CD14-positive monocyte (primary cell): ENCODE results near the gene APC2. TPM values are rescaled to one million over a fixed set of nuclear protein-coding genes. Genes with fewer than 3 reads are reported as not detected.

Experiments
- DNase-seq, 3 donors: peaks; one replicate each; pipeline ENCODE4 v3.0.0-alpha.2; 2011 to 2022
- H2AFZ ChIP-seq: 2 replicates; pipeline ENCODE4 v1.6.0; 2012; ENCODE audit warnings: mild to moderate bottlenecking, low read depth, low read length, inconsistent platforms; ENCODE audit not compliant: insufficient read depth, poor library complexity, severe bottlenecking
- H3K27ac ChIP-seq, 2 donors: 1 replicate in 1 of 2; 2 replicates in 1 of 2; pipeline ENCODE4 v1.5.1; 2012 to 2013; ENCODE audit warnings: low read length in 2 of 2, control low read depth in 1 of 2, inconsistent platforms in 1 of 2, low read depth in 1 of 2, mild to moderate bottlenecking in 1 of 2
- H3K27me3 ChIP-seq, 2 donors: one replicate each; pipeline versions ENCODE4 v1.6.0 to v1.6.1; 2011 to 2013; ENCODE audit warnings: low read length in 2 of 2; ENCODE audit not compliant: control insufficient read depth in 2 of 2, insufficient read depth in 2 of 2
- H3K36me3 ChIP-seq, 2 donors: replicated peaks in 1 of 2; 1 replicate in 1 of 2; 2 replicates in 1 of 2; pipeline versions ENCODE4 v1.5.1 to v1.6.1; 2012 to 2013; ENCODE audit warnings: low read length in 2 of 2, control low read depth in 1 of 2, inconsistent platforms in 1 of 2, mild to moderate bottlenecking in 1 of 2; ENCODE audit not compliant: insufficient read depth in 2 of 2, control insufficient read depth in 1 of 2
- H3K4me1 ChIP-seq, 2 donors: 1 replicate in 1 of 2; 2 replicates in 1 of 2; pipeline versions ENCODE4 v1.5.1 to v1.6.1; 2012 to 2013; ENCODE audit warnings: low read length in 2 of 2, control low read depth in 1 of 2, inconsistent platforms in 1 of 2, mild to moderate bottlenecking in 1 of 2, moderate library complexity in 1 of 2; ENCODE audit not compliant: insufficient read depth in 2 of 2, control insufficient read depth in 1 of 2
- H3K4me2 ChIP-seq: replicated peaks from 2 replicates; pipeline ENCODE3; 2012; ENCODE audit warnings: low read length, moderate library complexity, mild to moderate bottlenecking; ENCODE audit not compliant: poor library complexity, severe bottlenecking; ENCODE audit errors: extremely low read depth
- H3K4me3 ChIP-seq, 3 experiments: fragments of 200-600 bp in 1 of 3; sonication (generic) in 1 of 3; replicated peaks in 1 of 3; 1 replicate in 2 of 3; 2 replicates in 1 of 3; pipeline ENCODE4 v1.5.1; 2011 to 2013; ENCODE audit warnings: low read length in 3 of 3, mild to moderate bottlenecking in 3 of 3, control low read depth in 2 of 3, low read depth in 2 of 3, inconsistent platforms in 1 of 3, moderate library complexity in 1 of 3
- H3K79me2 ChIP-seq: 2 replicates; pipeline ENCODE4 v1.6.0; 2012; ENCODE audit warnings: mild to moderate bottlenecking, control low read depth, inconsistent platforms, low read length, moderate library complexity; ENCODE audit not compliant: insufficient read depth
- H3K9ac ChIP-seq: 2 replicates; pipeline ENCODE4 v1.6.0; 2017; ENCODE audit warnings: low read length, mild to moderate bottlenecking; ENCODE audit not compliant: insufficient read depth, poor library complexity, severe bottlenecking
- H3K9me3 ChIP-seq, 2 donors: replicated peaks in 1 of 2; 1 replicate in 1 of 2; 2 replicates in 1 of 2; pipeline versions ENCODE4 v1.5.1 to v1.6.1; 2012 to 2013; ENCODE audit warnings: low read length in 2 of 2, control low read depth in 1 of 2; ENCODE audit not compliant: control insufficient read depth in 1 of 2, insufficient read depth in 1 of 2
- H4K20me1 ChIP-seq: 2 replicates; pipeline ENCODE4 v1.6.0; 2012; ENCODE audit warnings: mild to moderate bottlenecking, low read length, control low read depth, moderate library complexity; ENCODE audit not compliant: insufficient read depth
- H3K27ac Mint-ChIP-seq, 7 donors: one replicate each; pipeline ENCODE4 v1.8.0; 2020; ENCODE audit warnings: mild to moderate bottlenecking in 7 of 7, mixed read lengths in 7 of 7, moderate library complexity in 6 of 7, inconsistent platforms in 2 of 7
- H3K27me3 Mint-ChIP-seq, 3 donors: one replicate each; pipeline ENCODE4 v1.8.0; 2021 to 2022; ENCODE audit warnings: low read depth in 3 of 3, mild to moderate bottlenecking in 3 of 3, mixed read lengths in 3 of 3, moderate library complexity in 3 of 3, inconsistent platforms in 1 of 3
- H3K36me3 Mint-ChIP-seq, 2 donors: one replicate each; pipeline ENCODE4 v1.8.0; 2020; ENCODE audit warnings: mixed read lengths in 2 of 2, inconsistent platforms in 1 of 2, mild to moderate bottlenecking in 1 of 2
- H3K4me1 Mint-ChIP-seq: one replicate; pipeline ENCODE4 v1.8.0; 2020; ENCODE audit warnings: mild to moderate bottlenecking, mixed read lengths
- H3K4me3 Mint-ChIP-seq, 2 donors: one replicate each; pipeline ENCODE4 v1.8.0; 2020; ENCODE audit warnings: mild to moderate bottlenecking in 2 of 2, mixed read lengths in 2 of 2, moderate library complexity in 1 of 2
- H3K9me3 Mint-ChIP-seq, 7 donors: one replicate each; pipeline ENCODE4 v1.8.0; 2020 to 2022; ENCODE audit warnings: mixed read lengths in 7 of 7, mild to moderate bottlenecking in 6 of 7, moderate library complexity in 6 of 7, inconsistent platforms in 2 of 7
- CTCF ChIP-seq: fragments of 200-600 bp; IDR thresholded peaks from one replicate; pipeline ENCODE4 v1.8.0; 2022; ENCODE audit warnings: antibody characterized with exemption, mild to moderate bottlenecking
- WGBS: methylation state at CpG from one replicate; pipeline ENCODE4 v1.1.5; 2013; ENCODE audit warnings: missing lambda C conversion rate; ENCODE audit not compliant: insufficient coverage; 5-methylcytosine and 5-hydroxymethylcytosine counted together
- intact Hi-C, 2 donors: fragments of 100-400 bp; cut with micrococcal nuclease; formaldehyde crosslinking; loops; one replicate each; pipeline versions ENCODE4 v1.15.0 to v1.15.1; 2023
- polyA plus RNA-seq, 3 donors: library from polyadenylated mRNA; depleted of rRNA in 1 of 3; unstranded in 2 of 3; stranded (reverse) in 1 of 3; fragments of 300-500 nt in 2 of 3; fragments of >200 nt in 1 of 3; fragmentation: Illumina TruSeq in 2 of 3; gene quantifications; 1 replicate in 2 of 3; 2 replicates in 1 of 3; pipeline ENCODE4 v1.2.3, GENCODE V29; 2012 to 2021

Gene APC2
- polyA plus RNA-seq, 3 donors, result 0.04 TPM; not detected in 2

- H3K9ac ChIP-seq, result no peak overlapping the region
- Mint-ChIP-seq H3K27ac (peak overlapping the region in 1 of 7 donors; percentile 23), H3K9me3 (peaks cover 15 to 43% (median 30%) of the 10 kb centered on the region in 7 donors), H3K36me3 (peaks cover 0 to 1% of the 10 kb centered on the region in 2 donors), H3K4me1 (peaks cover 11% of the 10 kb centered on the region), H3K4me3 (peak overlapping the region in 1 of 2 donors; percentile 60), H3K27me3 (peaks cover 44 to 76% (median 66%) of the 10 kb centered on the region in 3 donors)
- no peak overlapping the region for H2AFZ ChIP-seq
- H3K4me2 ChIP-seq, result no peak overlapping the region
- no peaks in the 10 kb centered on the region for H4K20me1 ChIP-seq
- H3K79me2 ChIP-seq, result no peaks in the 10 kb centered on the region
- H3K36me3 ChIP-seq, result no peaks in the 10 kb centered on the region
- no peak overlapping the region for H3K27ac ChIP-seq
- H3K9me3 ChIP-seq, result peaks cover 14 to 31% of the 10 kb centered on the region in 2 donors
- peaks cover 8 to 13% of the 10 kb centered on the region in 2 donors for H3K4me1 ChIP-seq
- TF ChIP-seq CTCF, result no peak
- H3K27me3 ChIP-seq, result peaks cover 3 to 44% of the 10 kb centered on the region in 2 donors
- no peak overlapping the region for H3K4me3 ChIP-seq
- intact Hi-C loops, result no loop called here
- WGBS, result 91% methylated on average over 35 of the region's 45 CpGs
- DNase-seq, result no peak
Measured at GRCh38 chr19:1505991-1506881, 56.3 kb downstream of the APC2 start.

GRCh38 chr19:1507192-1507660 lies 57.3 kb downstream of the APC2 start:
- H3K27ac Mint-ChIP-seq, result peak overlapping the region in 2 of 7 donors; percentile 20 to 67
- H3K4me1 ChIP-seq, result peaks cover 8 to 13% of the 10 kb centered on the region in 2 donors
- intact Hi-C loops, result no loop called here
- H3K4me2 ChIP-seq, result peak overlapping the region; percentile 65
- peak overlapping the region; percentile 72 for H2AFZ ChIP-seq
- peaks cover 15 to 46% (median 31%) of the 10 kb centered on the region in 7 donors for H3K9me3 Mint-ChIP-seq
- no peak for DNase-seq
- 77% methylated on average over 17 of the region's 23 CpGs for WGBS
- H3K36me3 ChIP-seq, result no peaks in the 10 kb centered on the region
- no peaks in the 10 kb centered on the region for H3K79me2 ChIP-seq
- H3K27me3 Mint-ChIP-seq, result peaks cover 51 to 80% (median 70%) of the 10 kb centered on the region in 3 donors
- H3K4me3 ChIP-seq, result peak overlapping the region in 1 of 3 experiments; percentile 62
- no peak for TF ChIP-seq CTCF
- no peaks in the 10 kb centered on the region for H4K20me1 ChIP-seq
- H3K27ac ChIP-seq, result peak overlapping the region in 1 of 2 donors; percentile 11
- peaks cover 14 to 31% of the 10 kb centered on the region in 2 donors for H3K9me3 ChIP-seq
- H3K36me3 Mint-ChIP-seq, result peaks cover 0 to 1% of the 10 kb centered on the region in 2 donors
- peaks cover 11% of the 10 kb centered on the region for H3K4me1 Mint-ChIP-seq
- peaks cover 3 to 53% of the 10 kb centered on the region in 2 donors for H3K27me3 ChIP-seq
- H3K9ac ChIP-seq, result no peak overlapping the region
- H3K4me3 Mint-ChIP-seq, result no peak overlapping the region
